Activated effector memory CD4-positive, alpha-beta T cell treated with anti-CD3 and anti-CD28 coated beads, Interleukin-2, amount 50 U/mL, for 16 hours (primary cell): ENCODE data around the gene CKB.

ENCODE experiments used
- DNase-seq: peaks from one replicate; pipeline ENCODE4 v3.0.0-alpha.2; 2020

The CKB gene

GRCh38 chr14:103483600-103483999 is 39.0 kb downstream of the CKB start:
- DNase-seq: no peak

GRCh38 chr14:103480595-103480994 is 42.0 kb downstream of the CKB start:
- DNase-seq: no peak

- no peak for DNase-seq
Observed at GRCh38 chr14:103476631-103477030, 46.0 kb downstream of the CKB start.

- no peak for DNase-seq
Observed at GRCh38 chr14:103476065-103476464, 46.6 kb downstream of the CKB start.

GRCh38 chr14:103474893-103475292 is 47.7 kb downstream of the CKB start:
- no peak for DNase-seq

- no peak for DNase-seq
Observed at GRCh38 chr14:103472939-103473338, 49.7 kb downstream of the CKB start.
